NCI-H1105 treated with DMSO at 0.1 percent for 48 hours (cell line): ENCODE results near the gene CSF2RB.
"Not testable (repeated sequence)": the region's sequence is repeated elsewhere in the genome, so short reads cannot be mapped to it uniquely, and the experiment has no call there.

Experiments
- DNase-seq: peaks from one replicate; lab custom pipeline; 2025; lab: John Stamatoyannopoulos, UW

The CSF2RB gene

DNA sequence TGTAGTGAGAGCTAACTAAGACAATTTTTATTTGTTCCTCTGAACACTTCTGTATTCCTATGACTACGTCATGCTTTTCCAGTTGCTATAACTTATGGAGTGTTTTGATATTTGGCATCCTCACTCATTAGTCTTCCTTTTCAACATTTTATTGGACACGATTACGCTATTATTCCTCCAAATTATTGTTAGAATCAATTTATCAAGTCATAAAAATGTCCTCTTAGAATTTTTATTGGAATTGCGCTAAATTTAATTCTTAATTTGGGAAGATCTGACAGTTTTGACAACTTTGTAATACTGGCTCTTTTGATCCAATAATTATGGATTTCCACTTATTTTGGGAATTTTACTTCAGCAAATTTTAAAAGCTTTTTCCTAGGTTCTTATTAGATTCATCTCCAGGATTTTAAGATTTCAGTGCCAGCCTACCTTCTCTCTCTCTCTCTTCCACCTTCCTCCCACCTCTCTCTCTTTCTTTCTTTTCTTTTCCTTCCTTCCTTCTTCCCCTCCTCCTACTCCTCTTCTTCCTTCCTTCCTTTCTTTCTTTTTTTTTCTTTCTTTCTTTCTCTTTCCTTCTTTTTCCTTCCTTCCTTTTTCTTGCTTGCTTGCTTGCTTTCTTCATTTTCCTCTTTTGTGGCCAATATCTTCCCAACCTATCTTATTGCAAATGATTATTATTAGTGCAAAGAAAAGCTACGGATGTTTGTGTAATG is 55.0 kb downstream of the CSF2RB start:
- DNase-seq = no peak

DNA sequence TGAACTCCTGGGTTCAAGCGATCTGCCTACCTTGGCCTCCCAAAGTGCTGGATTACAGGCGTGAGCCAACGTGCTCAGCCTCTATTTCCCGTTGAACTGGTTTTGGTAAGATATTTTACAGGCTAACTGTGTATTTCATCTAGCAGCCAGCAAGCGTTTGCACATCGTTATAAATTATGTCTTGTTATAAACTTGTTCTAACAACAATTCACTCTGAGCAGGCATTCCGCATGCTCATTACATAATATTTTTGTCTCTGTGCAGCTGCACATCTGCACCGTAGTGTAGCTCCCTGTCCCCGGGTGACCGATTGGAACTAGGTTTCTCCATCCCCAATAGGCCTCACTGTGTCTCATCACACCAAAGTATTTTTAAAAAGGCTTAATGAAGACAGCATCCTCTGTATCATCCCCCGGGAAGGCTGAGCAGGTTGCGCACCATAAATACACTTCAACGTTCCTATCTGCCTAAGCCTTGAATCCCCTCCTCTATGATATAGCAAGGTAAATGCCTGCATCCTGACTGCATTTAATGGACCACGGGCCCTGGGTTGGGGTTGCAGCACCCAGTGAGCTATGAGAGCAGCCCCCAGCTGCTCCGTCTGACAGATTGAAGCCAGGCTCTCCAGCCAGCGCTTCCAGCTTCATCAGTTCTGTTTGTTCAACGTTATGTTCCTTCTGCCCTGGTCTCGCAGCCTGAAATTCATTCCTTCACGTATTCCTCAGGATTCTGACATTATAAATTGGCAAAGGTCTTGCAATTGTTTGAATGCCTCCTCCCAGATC is 58.1 kb downstream of the CSF2RB start:
- DNase-seq = no peak

DNA sequence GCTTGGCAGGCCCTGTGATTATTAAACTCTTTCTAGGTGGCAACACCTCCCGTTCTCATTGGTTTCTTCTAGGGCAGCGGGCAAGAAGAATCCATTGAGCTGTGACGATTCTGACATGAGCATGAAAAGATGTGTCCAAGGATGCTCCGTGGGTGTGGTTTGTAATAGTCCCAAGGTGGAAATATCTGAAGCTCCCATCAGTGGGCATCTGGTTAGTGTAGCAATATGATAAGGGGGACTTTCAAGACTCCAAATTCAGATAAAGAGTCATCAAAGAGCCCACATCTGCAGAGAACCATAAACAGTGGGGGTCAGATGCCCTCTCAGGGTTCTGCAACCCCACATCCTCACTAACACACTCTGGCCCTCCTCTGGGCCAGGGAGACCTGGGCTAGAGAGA is 63.2 kb downstream of the CSF2RB start:
- no peak for DNase-seq

DNA sequence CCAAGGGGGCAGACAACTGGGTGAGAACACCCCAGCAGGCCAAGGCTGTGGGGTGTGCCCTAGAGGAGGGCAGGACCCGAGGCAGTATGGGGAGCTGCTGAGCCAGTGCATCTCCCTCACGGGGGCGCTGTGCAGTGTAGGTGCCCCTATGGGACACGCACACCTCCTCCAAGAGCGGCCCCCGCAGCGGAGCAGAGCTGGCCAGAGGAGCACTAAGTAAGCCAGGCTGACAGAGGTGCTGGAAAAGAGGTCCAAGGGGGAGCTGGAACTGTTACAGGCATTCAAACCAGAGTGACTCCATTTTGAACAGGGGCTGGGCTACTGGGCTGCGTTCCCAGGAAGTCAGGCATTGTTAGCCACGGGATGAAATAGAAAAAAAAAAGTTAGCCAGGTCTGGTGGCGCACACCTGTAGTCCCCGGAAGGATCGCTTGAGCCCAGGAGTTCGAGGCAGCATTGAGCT is 64.0 kb downstream of the CSF2RB start:
- peak; percentile 22 for DNase-seq

DNA sequence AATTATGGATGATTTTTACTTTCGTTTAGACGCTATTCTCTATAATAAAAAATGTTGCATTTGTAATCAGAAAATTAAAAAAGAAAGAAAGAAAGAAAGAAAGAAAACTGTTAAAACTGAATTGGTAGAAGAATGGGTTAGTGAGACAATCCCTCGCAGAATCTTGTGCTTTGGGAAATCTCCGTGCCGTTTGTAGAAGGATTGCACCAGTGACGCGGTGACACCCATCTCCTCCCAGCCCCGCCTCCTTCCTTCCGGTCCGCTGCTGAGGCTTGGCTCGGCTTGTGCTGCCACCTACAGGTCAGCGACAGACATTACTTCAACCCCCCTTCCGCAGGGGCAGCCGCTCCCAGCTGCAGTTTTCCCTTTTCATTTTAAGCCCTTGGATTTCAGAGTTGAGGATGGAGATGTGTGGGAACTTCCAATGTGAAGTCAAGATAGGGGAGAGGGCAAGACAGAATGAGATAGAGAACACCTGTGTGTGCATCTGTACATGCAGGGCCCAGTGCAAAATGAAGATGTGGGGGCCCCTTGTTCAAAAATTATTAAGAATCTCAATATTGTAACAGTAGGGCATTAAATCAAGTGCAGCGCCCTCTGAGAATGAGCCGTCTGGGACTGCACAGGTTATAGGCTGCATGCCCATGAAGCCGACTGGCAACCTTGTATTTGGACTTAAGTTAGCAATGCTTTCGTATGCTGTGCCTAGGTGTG is 64.7 kb downstream of the CSF2RB start:
- peak; percentile 81 for DNase-seq

DNA sequence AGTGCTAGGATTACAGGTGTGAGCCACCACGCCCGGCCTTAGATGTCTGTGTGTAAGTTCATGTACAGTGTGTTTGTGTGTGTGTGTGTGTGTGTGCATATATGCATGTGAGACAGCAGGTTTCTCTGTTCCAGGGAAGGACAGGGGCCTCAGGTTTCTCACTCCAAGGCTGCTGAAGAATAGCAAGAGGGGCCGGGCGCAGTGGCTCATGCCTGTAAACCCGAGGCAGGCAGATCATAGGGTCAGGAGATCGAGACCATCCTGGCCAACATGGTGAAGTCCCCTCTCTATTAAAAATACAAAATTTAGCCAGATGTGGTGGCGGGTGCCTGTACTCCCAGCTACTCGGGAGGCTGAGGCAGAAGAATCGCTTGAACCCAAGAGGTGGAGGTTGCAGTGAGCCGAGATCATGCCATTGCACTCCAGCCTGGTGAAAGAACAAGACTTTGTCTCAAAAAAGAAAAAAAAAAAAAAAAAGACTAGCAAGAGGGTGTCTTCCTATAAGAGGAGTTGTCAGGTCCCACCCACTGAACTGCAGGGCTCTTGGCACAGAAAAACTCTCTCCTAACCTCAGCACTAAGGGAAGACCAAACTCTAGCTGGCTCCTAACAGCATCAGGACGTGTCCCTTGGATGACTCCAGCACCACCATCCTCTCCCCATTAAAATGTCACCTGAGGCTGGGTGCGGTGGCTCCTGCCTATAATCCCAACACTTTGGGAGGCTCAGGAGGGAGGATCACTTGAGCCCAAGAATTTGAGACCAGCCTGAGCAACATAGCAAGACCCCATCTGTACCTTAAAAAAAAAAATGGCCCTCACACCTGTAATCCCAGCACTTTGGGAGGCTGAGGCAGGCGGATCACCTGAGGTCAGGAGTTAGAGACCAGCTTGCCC is 65.8 kb downstream of the CSF2RB start:
- DNase-seq = no peak

DNA sequence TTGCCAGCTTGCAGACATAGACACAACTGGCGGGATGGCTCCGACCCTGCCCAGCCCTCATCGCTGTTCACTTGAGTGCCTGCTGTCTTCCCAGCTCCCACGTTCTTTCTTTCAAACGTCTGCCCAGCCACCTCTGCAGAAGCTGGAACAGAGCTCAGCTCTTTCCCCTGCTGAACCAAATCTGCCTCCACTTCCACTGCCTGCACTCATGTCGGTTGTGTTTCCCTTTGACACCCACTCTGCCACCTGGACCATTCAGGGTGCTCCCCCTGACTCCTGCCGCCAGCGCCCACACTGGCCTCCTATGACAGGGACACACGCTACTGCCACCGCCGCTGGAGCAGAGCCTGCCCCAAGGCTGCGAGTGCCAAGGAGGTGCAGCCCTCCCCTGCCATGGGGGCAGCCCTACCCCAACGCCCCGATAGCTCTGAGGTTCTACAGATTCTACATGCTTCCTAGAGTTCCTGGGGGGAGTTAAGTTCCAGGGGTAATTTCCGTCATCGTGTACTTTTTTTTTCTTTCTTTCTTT is 67.9 kb downstream of the CSF2RB start:
- no peak for DNase-seq

DNA sequence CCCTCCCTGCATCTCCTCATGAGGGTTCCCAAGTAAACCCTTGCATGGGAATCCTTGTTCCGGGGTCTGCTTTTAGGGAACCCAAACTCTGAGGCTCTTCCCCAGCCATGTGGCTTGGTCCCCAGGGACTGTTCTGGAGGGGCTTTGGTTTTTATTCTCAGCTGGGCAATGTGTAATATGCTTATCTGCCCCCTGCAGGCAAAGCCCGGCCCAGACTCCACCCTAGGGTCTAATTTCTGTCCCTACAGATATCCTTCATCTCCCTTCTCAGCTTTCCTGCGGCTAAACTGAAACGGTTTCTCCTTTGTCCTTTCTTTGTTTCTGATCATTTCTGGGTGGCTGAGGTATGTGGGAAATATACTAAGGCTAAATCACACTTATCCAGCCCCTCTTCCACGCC is 68.7 kb downstream of the CSF2RB start:
- no peak for DNase-seq

DNA sequence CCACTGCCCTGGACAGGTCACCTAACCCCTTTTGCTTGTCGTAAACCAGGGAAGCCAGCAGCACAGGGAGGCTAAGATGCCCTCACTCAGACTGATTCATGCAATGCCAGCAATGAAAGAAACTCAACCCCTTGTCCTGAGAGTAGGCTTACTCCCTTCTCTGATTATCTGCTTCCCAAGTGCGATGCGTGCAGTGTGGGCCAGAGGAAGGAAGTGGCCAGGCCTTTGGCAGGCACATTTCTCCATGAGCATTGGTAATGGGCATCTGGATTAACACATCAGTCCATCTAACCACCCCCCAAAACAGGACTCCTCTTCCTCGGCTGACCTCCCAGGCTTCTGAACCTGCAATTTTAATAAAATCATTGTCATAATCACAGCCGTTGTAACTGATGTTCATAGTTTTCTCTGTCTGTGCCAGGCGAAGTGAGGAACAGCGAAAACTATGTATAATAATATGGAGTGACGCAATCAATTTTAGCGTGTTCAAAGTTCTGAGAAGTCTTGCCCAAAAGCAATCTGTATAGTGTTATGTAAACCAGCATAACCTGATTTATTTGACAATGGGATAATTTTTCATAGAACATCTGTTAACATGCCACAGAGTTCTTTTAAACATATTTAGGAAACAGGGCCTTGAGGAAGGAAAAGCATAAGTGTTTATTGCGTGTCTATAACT is 71.9 kb downstream of the CSF2RB start:
- no peak for DNase-seq

DNA sequence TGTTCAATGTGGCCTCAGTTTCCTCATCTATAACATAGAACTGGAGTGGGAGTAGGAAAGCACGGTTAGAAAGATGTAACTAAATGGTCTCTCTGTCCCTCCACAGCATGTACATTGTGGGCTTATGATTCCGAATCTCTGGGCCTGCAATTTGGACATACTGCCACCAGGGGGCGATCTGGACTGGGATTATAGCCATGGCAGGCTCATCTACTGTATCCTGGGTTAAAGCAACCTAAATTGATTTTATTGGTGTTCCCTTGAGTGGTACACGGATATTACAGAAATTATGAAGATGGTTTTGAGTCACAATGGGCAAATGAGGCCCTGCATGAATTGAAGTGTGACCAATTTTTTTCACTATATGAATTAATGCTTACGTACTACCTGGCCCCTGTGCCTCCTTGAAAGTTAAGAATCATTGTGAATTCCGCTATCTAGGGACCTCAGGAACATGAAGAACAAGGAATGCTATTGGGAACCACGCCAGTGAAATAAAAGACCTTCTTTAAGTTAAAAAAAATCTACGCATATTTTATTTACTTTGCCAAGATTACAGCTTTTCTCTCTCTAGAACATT is 72.9 kb downstream of the CSF2RB start:
- no peak for DNase-seq

DNA sequence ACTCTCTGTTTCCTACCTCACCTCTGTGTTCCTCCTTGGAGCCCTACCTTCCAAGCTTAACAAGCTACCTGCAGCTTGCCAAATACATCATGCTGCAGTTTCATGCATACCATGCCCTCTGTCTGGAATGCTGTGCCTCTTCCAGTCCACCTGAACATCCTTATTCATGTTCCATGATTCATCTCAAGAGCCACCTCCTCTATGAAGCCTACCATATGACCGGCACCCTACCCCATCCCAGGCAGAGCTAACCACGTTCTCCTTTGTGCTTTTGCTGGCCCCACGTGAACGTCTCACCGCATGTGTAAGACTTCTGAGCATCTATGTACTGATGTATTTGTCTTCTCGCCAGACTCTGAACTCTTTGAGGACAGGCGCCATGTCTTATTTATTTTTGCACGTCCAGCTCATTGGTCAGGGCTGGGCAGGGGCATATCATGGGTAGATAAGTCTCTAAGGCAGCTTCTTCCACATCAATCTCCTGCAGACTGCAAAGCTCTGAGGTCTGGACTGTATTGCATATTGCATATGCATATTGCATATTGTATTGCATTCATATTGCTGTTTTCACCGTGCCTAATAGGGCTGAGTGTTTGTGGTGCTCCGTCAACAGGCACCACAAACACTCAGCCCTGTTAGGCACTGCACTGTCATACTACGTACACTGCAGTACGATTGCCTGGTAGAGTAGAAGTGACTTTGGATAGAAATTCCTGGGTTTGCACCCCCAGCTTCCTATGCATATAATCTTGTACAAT is 74.8 kb downstream of the CSF2RB start:
- no peak for DNase-seq

DNA sequence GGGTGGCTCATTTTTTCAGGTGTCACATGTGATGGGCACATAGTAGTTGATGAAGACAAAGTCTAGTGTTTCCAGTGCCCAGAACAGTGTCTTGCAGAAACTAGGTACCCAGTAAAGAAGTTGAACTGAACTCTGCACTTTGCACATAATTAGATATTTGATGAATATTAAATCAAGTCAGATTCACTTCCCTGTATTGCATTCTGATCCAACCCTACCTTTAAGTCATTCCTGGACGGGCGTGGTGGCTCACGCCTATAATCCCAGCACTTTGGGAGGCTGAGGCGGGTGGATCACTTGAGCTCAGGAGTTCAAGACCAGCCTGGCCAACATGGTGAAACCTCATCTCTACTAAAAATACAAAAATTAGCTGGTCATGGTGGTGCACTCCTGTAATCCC is 75.6 kb downstream of the CSF2RB start:
- not testable (repeated sequence) for DNase-seq
